Renal cortical epithelial cell (primary cell): ENCODE data around the gene MACROD2. TPM values are rescaled to one million over a fixed set of nuclear protein-coding genes. Genes with fewer than 3 reads are reported as not detected.

ENCODE experiments used
- DNase-seq: peaks from one replicate; pipeline ENCODE4 v3.0.0-alpha.2; 2011; ENCODE audit warnings: low read depth
- total RNA-seq: library from RNA; depleted of rRNA; stranded (reverse); fragments of >200 nt; gene quantifications from 2 replicates; pipeline ENCODE4 v1.2.3, GENCODE V29; 2014

MACROD2 gene
- total RNA-seq, 1 donor from 2014 or later, result 5.4 TPM

DNA sequence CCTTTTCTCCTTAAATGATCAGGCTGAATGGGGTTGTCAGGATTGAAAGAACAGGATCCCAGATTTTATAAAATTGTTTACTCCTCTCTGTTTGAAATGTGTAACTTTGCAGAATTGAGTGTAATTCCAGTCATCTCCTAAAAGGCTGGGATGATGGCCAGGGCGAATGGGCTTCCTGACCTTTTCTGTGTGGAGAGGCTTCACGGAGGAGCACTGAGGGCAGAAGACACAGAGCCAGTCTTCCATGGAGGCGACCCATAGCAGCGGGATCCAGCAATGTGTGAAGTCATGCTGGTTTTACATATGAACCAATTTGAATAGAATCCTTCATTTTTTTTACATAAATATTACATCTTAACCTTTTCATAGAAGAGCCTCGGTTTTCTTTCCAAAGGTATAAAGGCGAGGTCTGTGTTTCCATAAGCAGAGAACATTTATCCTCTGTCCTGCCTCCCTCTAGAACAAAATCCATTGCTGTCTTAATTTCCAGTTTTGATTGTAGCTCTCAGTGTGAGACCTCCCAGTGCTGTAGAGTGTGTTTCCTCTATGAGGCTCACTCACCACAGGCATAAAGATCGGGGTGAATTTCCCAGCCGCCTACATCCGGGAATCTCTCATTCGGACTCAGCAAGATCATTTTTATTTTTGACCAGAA, 711.8 kb downstream of the MACROD2 start:
- no peak for DNase-seq

DNA sequence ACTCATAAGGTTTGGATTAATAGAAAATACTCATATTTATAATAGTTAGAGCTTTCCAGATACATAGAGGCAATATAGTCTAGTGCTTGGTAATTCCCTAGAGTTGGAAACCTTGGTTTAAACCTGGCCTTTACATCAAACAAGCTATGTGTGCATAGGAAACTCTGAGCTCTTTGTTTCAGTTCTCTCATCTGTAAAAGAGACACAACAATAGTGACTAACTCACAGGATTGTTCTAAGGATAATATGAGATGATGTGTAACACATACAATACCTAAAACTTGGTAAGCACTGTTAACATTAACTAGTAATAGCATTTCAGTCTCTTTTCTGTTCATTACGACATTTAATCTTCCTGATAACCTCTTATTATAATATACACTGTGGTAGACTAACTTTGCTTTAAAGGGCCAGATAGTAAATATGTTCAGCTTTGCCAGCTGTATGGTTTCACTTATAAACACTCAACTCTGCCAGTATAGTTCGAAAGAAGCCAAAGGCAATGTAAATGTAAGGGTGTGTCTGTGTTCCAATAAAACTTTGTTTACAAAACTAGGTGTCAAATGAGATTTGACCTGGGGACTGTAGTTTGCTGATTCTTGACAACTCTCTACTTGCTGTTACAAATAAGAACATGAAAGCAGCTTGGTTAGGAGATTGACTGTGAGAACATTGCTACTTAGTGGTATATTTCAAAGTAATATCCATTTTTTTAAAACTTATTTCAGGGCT, 712.7 kb downstream of the MACROD2 start:
- peak; percentile 64 for DNase-seq

DNA sequence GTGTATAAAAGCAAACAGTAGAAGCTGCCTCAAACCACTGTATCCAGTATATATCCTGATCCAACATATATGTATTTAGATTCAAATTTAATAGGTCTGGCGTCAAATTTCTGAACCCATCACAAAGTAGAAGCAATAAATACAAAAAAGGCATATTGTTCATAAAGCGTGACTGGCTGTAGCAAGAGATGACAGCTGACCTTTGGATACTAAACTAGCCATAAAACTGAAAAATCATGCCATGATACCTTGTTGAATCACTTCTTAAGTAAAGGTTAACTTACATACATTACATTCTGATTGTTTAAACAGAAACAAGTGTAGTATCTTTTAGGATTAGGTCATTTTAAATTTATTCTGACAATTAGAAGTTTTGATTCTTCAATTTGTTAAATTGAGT, 714.1 kb downstream of the MACROD2 start:
- DNase-seq, result no peak

DNA sequence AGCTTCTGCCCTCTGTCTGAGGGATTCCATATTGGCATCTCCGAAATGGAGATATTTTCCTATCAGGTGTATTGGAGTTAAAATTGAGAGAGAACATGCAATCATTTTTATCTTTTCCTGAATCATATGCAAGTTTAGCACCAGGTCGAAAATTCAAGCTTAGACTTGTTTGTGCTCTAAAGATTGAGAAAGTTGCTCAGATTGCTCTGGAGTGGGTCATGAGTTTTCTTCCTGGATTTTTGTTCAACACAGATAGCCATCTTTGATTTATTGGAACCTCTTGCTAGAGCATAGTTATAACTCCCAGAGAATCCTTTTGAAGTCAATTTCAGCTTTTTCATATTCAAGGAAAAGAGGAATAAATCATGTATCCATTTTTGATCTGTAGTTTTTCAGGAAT, 715.6 kb downstream of the MACROD2 start:
- no peak for DNase-seq

DNA sequence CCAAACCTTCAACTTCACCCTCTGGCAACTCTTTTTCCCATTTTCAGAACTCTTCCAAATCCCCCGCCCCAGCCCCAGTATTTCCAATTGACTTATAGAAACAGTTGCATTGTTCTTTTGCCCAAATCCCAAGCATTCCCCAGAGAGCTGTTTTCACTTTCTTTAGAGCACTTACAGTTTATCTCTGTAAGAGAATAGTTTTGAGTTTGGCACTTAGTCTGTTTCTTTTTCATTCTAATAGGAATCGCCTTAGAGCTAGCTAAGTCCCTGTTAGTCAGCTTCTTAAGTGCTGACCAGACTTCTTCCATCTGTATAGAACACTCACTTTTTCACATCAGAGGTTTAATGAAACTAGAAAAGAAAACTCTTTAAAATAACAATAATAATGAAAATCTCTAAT, 716.3 kb downstream of the MACROD2 start:
- DNase-seq, result peak; percentile 40

DNA sequence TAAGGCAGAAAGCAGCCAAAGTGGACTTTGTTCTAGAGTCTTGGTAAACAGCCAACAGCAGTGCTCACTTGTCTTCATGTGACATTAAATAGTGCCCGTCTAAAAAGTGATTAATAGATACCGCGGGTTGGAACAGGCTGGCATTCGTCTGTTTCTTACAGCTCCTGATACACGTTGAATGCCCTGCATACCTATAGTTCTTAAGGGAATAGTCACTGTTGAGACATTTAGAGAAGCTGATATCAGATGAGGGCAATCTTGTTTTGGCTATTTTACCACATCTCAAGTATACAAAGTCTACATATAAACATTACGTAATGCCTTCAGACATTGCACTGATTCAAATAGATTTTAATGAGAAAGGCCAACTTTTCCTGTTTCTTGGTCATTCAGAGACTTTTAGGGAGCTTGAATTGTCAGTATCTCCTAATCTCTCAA, 717.0 kb downstream of the MACROD2 start:
- DNase-seq, result peak; percentile 96

DNA sequence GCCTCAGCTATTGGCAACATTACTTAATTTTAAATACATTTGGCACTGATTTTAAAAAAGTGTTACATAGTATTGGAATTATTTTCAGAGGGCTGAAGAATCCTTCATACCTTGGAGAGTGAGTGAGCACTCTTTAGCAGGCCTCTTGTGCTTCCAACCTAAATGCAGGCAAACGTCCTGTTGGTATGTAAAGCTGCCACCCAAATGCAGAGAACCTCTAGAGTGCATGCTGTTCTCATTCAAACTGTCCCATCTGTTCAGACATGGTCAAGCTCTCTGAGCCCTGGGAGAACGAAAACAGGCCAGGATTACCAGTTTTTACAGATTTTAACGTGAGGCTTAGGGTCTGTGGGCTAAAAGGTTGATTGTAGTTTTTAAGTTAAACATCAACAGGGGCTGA, 720.1 kb downstream of the MACROD2 start:
- no peak for DNase-seq

DNA sequence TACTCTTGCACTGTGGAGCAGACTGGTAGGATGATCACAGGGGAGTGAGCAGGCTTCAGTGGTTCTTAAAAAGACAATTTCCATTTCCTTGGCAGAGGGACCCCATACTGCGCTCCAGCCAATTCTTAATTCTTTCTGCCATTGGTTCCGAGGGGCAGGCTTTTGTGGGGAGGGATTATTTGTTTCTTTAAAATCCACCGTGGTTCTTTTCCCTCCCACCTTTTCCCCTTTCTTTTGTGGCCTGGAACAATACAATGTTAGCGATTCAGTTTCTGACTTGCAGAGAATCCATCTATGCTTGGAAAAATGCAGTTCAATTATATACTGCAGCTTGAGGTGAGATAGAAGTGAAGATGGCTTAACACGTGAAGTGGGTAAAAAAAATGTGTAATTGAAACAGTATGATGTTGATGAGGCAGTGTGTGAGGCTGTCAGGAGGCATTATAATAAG, 721.1 kb downstream of the MACROD2 start:
- no peak for DNase-seq

DNA sequence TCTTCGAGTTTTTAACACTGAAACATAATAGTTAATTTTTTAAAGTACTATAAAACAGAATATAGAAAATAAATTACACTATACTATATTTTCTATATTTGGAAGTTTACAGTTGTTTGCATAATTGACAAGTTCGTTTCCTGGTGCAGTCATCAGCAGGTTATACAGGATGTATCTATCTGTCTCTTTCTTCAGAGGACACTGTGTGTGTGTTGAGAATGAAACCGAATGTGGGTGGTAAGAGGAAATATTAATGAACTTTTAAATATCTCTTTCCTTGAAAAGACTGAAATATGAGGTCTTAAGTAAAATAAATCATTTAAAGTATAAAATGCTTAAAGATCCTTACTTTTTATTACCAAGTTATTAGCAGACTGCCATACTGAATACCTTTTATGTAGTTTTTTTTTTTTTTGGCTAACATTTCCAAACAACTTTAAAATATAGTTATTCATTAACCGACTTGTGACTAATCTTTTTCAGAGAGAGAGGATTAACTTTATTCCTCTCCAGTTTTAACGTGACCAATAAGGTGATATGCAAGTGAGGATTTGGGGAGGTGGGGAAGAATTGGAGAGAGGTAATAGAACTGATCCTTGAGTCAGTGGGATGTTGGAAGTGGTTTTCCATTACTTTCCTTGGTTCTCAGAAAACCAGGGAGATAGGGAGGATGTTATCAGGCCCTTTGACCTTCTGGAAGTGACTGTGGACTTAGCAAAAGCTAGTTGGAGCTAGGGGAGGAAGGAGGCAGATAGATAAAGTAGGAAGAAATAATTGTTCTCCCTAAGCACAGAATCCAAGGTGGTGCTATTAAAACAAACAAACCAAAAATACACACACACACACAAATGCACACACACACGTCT, 722.1 kb downstream of the MACROD2 start:
- peak; percentile 82 for DNase-seq

DNA sequence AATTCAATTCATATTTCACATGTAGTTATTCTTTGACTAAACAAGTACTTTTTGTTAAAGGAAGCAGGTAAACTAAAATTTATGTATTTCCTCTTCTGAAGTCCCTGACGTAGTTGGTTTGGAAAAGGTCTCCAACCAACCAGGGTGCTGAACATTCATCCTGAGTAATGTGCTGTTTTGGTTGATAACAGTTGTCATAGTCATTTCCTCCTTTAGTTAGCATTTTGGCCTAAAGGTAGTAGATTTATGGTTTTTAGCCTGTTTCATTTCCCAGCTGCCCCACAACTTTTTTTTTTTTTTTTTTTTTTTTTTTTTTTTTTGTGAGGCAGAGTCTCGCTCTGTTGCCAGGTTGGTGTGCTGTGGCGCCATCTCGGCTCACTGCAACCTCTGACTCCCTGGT, 724.9 kb downstream of the MACROD2 start:
- DNase-seq, result no peak

DNA sequence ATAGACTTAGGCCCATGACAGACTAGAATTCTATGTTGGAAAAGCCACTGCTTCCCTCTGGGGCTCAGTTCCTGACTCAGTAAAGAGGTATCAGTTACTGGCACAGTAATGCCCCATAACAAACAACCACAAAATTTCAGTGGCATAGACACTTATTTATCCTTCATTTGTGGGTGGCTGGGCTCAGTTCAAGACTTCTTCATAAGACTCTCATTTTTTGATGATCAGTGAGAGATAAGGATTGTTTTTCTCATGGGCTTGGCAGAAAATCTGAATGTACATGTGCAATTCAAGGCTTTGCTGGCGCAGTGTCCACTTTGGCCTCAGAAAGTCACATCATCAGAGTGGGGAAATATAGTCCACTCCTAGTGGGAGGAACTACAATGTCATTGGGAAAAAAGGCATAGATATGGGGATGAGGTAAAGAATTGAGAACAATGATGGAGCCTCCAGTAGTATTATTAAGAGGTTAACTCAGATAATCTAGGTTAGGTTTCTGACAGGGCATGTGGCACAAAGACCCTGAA, 726.7 kb downstream of the MACROD2 start:
- no peak for DNase-seq

DNA sequence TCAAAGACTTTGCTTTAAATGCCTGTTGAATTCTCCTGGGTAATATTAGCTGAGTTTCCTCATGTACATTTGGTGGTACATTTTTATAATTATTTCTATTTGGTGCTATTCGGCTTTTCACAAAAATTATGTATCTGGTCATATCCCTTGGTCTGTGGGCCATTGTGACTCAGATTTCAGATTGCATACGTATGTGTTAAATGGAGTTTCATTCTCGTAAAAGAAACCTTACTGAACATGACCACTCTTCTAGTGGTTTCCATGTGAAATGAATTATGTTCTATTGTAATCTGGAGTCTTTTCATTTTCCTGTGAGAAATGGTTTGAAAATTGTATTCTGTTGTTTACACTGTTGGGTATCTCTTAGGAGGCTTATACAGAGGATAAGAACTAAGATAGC, 728.3 kb downstream of the MACROD2 start:
- DNase-seq, result no peak

DNA sequence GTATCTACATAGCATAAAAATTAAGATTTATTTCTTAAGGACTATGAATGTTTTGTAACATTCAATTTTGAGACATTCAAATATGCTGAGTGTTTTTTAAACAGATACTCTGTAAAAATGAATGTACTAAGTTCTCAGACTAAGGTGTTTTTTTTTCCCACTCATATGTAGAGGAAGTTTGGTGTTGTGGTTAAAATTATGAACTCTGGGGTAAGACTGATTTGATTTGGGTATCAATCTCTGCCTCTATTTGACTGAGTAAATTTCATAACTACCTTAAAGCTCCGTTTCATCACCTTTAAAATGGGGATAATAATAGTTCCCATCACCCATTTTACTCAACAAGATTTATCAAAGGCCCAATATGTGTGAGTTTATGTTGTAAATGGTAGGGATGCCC, 728.7 kb downstream of the MACROD2 start:
- DNase-seq, result no peak

DNA sequence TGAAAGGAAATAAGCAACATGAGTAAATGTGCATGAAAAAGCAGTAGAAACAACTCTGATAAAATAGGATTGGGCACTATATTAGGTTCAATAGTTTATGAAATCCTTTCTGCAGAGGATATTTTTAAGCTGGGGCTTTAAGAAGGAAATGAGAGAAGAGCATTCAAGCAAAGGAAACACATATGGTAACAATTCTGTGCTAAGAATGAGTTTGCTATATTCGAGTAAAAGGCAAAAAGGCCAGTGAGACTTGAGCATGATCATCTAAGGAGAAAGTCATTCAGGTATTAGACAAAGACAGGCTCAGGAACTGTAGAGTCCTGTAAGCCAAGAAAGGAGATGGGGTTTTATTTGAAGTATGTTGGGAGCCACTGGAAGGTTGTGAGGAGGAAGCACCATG, 729.2 kb downstream of the MACROD2 start:
- DNase-seq, result no peak

DNA sequence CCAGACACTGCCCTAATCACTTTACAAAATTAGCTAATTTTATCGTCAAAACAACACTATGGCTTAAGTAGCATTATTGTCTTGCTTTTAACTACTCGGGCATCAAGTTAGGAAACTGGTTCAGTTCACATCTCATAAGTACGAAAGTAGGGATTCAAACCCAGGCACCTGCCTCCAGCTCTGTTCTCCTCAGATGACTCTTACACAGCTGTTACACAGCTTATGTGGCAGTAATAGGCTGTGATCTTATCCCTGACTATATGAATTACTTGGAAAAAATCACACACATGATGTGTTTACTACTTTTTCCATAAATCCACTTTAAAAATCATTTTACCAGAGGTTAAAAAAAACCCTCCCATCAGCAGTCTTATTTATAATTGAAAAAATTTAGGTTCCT, 731.3 kb downstream of the MACROD2 start:
- no peak for DNase-seq

DNA sequence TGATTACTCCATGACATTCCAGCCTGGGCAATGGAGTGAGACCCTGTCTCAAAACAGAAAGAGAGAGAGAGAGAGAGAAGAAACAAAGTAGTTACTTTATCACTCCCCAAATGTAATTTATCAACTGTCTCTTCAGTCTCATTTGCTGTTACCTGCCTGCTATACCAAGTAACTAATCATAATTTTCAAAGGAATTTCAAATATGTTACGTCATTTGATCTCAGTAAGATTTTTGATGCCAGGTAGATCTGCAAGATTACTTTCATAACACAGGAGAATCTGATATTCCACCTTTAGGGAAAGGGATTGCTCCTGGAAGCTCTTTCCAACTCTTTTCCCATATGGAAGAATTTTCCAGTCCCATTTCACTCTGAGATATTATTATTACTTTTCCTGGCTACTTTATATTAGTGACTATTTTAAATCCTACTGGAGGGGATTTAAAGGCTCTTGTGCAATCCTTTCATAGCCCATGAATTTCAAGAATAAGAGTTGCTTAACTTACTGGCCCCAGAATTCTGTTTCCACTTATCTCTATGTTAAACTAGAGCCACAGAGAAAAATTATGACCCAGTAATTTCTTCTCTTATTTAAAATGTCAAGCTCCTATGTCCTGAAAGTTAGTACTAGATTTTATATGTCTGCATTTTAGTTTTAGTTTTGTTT, 732.3 kb downstream of the MACROD2 start:
- no peak for DNase-seq

DNA sequence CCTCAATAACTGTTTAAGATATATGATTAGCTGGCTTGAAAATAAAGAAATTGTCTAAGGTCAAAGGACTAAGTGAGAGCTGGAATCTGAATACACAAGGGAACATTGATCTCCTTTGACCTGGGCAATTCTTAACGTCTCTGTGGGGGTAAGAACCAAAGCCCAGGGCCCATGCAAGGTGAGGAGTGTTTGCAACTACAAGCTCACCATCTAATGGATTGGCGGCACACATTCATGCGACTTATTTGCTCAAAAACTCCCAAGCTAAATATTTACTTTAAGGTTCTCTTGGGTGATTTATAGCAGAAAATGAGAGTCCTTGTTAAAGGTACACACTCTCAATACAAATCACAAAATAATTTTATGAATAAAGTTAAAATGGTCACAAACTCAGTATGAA, 734.1 kb downstream of the MACROD2 start:
- DNase-seq, result no peak

DNA sequence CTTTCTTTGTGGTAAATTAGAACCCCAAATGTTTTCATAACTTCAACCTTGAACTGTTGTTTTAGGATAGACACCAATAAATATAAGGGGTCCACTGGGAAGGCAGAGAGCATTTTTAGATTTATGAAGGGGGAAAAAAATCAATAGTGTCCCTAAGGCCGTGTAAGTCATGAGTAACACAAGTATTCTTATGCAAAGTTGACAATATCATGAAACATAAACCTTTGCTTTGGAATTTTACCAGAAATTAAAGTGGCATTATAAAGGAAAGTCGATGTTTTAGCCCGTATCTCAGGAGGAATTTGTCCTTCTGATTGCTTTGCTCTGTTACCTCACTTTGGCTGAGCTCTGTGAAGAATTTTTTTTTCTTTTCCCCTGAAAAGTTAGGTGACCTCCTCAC, 737.0 kb downstream of the MACROD2 start:
- DNase-seq, result no peak

DNA sequence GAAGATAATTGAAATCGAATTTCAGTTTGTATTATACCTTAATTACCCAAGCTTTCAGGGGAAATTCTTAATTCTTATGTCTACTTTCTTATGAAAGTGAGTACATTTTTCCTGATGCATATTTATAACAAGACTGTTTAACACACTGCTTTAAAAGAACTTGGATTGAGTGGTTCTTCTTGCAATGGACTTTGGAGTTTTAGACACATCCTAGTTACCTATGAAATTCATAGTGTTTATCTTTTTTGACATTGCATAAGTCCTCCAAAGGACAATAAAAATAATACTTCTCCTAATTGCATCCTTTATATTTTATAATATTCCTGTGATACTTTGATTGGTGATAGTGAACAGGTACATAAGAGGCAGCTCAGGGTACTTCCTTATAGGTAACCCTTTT, 737.7 kb downstream of the MACROD2 start:
- no peak for DNase-seq

DNA sequence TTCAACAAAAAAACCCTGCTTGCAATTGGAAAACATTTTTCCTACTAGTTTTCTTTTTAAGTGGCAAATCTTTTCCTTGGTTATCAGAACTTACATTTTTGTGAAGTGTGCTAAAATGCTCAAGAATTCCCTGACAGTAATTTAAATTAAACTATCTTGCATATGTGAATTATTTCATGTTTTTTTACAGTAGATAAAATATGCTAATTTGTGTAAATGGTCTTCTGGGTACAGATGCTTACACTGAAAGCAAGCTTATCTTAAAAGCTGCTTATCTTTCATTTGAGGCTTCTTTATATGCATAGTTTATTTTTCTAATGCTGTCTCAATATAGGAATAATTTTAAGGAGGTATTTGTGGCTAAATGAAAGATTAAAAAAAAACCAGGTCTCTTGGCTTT, 745.1 kb downstream of the MACROD2 start:
- no peak for DNase-seq

DNA sequence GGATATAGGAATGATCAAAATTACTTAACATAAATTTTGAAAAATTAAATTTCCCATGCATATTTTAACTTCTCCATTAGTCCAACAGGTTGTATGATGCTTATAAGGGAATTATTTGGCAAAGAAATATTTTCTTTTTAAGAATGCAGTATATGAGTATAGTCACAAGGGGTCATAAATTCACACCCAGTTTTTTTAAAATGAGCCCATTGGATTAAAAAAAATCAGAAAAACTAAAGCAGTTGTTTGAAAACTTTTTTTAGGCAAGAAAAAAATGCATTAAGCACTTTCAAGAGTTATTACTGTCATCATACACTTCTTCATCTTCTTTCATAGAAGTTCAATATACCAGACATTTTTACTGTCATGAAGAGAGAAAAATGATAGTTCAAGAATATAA, 746.3 kb downstream of the MACROD2 start:
- DNase-seq, result no peak

DNA sequence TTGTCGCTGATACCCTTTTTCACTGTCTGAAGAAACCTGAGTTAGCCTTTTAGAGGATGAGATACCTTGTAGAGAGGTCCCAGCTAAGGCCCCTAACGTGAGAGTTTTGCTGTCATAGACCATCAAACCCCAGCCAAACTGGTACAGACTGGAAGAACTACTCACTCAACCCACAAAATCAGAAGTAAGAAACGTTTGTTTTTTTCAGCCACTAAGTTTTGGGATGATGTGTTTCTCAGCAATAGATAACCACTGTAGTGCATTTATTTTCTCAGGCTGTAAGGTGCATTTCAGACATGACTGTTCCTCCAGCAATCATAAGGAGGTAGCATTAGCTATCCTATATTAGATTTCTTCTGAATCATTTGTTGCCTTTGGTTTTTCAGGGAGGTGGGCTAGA, 749.4 kb downstream of the MACROD2 start:
- DNase-seq, result no peak
